Adipocyte (in vitro differentiated cells): Measurements from ENCODE around the gene TIGD6.

ENCODE experiments used
- DNase-seq: peaks from one replicate; pipeline ENCODE4 v3.0.0-alpha.2; 2015; ENCODE audit warnings: low read depth
- H3K27me3 ChIP-seq: replicated peaks from 2 replicates; pipeline ENCODE4 v1.7.0; 2013; ENCODE audit warnings: mild to moderate bottlenecking, low read length, moderate library complexity; ENCODE audit not compliant: control insufficient read depth, insufficient read depth
- H3K36me3 ChIP-seq: 2 replicates; pipeline ENCODE4 v1.7.0; 2013; ENCODE audit warnings: low read length, mild to moderate bottlenecking, moderate library complexity; ENCODE audit not compliant: control insufficient read depth, insufficient read depth, severe bottlenecking
- H3K4me1 ChIP-seq: 2 replicates; pipeline ENCODE4 v1.7.0; 2013; ENCODE audit warnings: mild to moderate bottlenecking, low read length, moderate library complexity; ENCODE audit not compliant: control insufficient read depth, insufficient read depth
- H3K4me3 ChIP-seq: 2 replicates; pipeline ENCODE4 v1.7.0; 2013; ENCODE audit warnings: mild to moderate bottlenecking, low read length, moderate library complexity
- H3K9ac ChIP-seq: 2 replicates; pipeline ENCODE4 v1.7.0; 2013; ENCODE audit warnings: mild to moderate bottlenecking, low read length, moderate library complexity
- H3K9me3 ChIP-seq: 2 replicates; pipeline ENCODE4 v1.7.0; 2013; ENCODE audit warnings: mild to moderate bottlenecking, low read length, moderate library complexity; ENCODE audit not compliant: control insufficient read depth

Gene TIGD6

GRCh38 chr5:149996205-149996890, 4.1 kb downstream of the TIGD6 start:
- Histone ChIP-seq H3K4me3 (no peak overlapping the region), H3K4me1 (peaks cover 31% of the 10 kb centered on the region), H3K9me3 (no peaks in the 10 kb centered on the region), H3K36me3 (peaks cover 18% of the 10 kb centered on the region), H3K9ac (no peak overlapping the region), H3K27me3 (no peaks in the 10 kb centered on the region)
- no peak for DNase-seq

- no peaks in the 10 kb centered on the region for H3K27me3 ChIP-seq
- no peak overlapping the region for H3K9ac ChIP-seq
- no peak for DNase-seq
- peaks cover 18% of the 10 kb centered on the region for H3K36me3 ChIP-seq
- no peak overlapping the region for H3K4me3 ChIP-seq
- peaks cover 31% of the 10 kb centered on the region for H3K4me1 ChIP-seq
- no peaks in the 10 kb centered on the region for H3K9me3 ChIP-seq
Measured at GRCh38 chr5:149995385-149996204, 4.9 kb downstream of the TIGD6 start.

GRCh38 chr5:149993471-149993870, 7.0 kb downstream of the TIGD6 start:
- no peak for DNase-seq
- Histone ChIP-seq H3K9ac (no peak overlapping the region), H3K27me3 (no peaks in the 10 kb centered on the region), H3K4me1 (peaks cover 20% of the 10 kb centered on the region), H3K36me3 (peaks cover 18% of the 10 kb centered on the region), H3K9me3 (no peaks in the 10 kb centered on the region), H3K4me3 (no peak overlapping the region)

- peaks cover 12% of the 10 kb centered on the region for H3K36me3 ChIP-seq
- H3K9me3 ChIP-seq, result no peaks in the 10 kb centered on the region
- no peaks in the 10 kb centered on the region for H3K27me3 ChIP-seq
- peak; percentile 92 for DNase-seq
- no peak overlapping the region for H3K9ac ChIP-seq
- no peak overlapping the region for H3K4me3 ChIP-seq
- H3K4me1 ChIP-seq, result peaks cover 20% of the 10 kb centered on the region
Measured at GRCh38 chr5:149990518-149991376, 9.7 kb downstream of the TIGD6 start.

- H3K27me3 ChIP-seq, result no peaks in the 10 kb centered on the region
- H3K9ac ChIP-seq, result no peak overlapping the region
- no peak for DNase-seq
- no peaks in the 10 kb centered on the region for H3K36me3 ChIP-seq
- no peaks in the 10 kb centered on the region for H3K4me1 ChIP-seq
- H3K4me3 ChIP-seq, result no peak overlapping the region
- no peaks in the 10 kb centered on the region for H3K9me3 ChIP-seq
Measured at GRCh38 chr5:149988126-149988525, 12.3 kb downstream of the TIGD6 start.

GRCh38 chr5:149982505-149982904, 17.9 kb downstream of the TIGD6 start:
- no peak for DNase-seq
- Histone ChIP-seq H3K4me3 (no peak overlapping the region), H3K27me3 (no peaks in the 10 kb centered on the region), H3K36me3 (peaks cover 17% of the 10 kb centered on the region), H3K4me1 (no peaks in the 10 kb centered on the region), H3K9ac (no peak overlapping the region), H3K9me3 (no peaks in the 10 kb centered on the region)

GRCh38 chr5:149981206-149981605, 19.2 kb downstream of the TIGD6 start:
- H3K9me3 ChIP-seq, result no peaks in the 10 kb centered on the region
- no peak overlapping the region for H3K4me3 ChIP-seq
- DNase-seq, result no peak
- no peaks in the 10 kb centered on the region for H3K27me3 ChIP-seq
- peaks cover 17% of the 10 kb centered on the region for H3K36me3 ChIP-seq
- H3K9ac ChIP-seq, result no peak overlapping the region
- no peaks in the 10 kb centered on the region for H3K4me1 ChIP-seq

GRCh38 chr5:149979896-149980295, 20.6 kb downstream of the TIGD6 start:
- Histone ChIP-seq H3K36me3 (peaks cover 17% of the 10 kb centered on the region), H3K4me1 (no peaks in the 10 kb centered on the region), H3K9ac (no peak overlapping the region), H3K4me3 (no peak overlapping the region), H3K27me3 (no peaks in the 10 kb centered on the region), H3K9me3 (no peaks in the 10 kb centered on the region)
- no peak for DNase-seq

- Histone ChIP-seq H3K9ac (no peak overlapping the region), H3K36me3 (peaks cover 11% of the 10 kb centered on the region), H3K9me3 (no peaks in the 10 kb centered on the region), H3K4me1 (no peaks in the 10 kb centered on the region), H3K27me3 (no peaks in the 10 kb centered on the region), H3K4me3 (no peak overlapping the region)
- no peak for DNase-seq
Measured at GRCh38 chr5:149975409-149975808, 25.0 kb downstream of the TIGD6 start.

- Histone ChIP-seq H3K9ac (no peak overlapping the region), H3K4me1 (no peaks in the 10 kb centered on the region), H3K4me3 (no peak overlapping the region), H3K9me3 (no peaks in the 10 kb centered on the region), H3K27me3 (no peaks in the 10 kb centered on the region), H3K36me3 (no peaks in the 10 kb centered on the region)
- no peak for DNase-seq
Measured at GRCh38 chr5:149969181-149969930, 31.1 kb downstream of the TIGD6 start.
